Hematopoietic multipotent progenitor cell treated with erythropoietin and hydrocortisone succinate and interleukin-3 and kit ligand, for 8 days (in vitro differentiated cells): ENCODE data around the gene MIF4GD.
"Not testable (repeated sequence)": the region's sequence is repeated elsewhere in the genome, so short reads cannot be mapped to it uniquely, and the experiment has no call there.

Experiments
- DNase-seq: peaks from one replicate; pipeline ENCODE4 v3.0.0-alpha.2; 2015

MIF4GD gene

GRCh38 chr17:75288359-75288758 is 17.3 kb upstream of the MIF4GD start:
- DNase-seq: no peak

GRCh38 chr17:75287221-75287620 is 16.2 kb upstream of the MIF4GD start:
- no peak for DNase-seq

GRCh38 chr17:75285123-75285522 is 14.1 kb upstream of the MIF4GD start:
- DNase-seq: no peak

GRCh38 chr17:75280189-75280588 is 9.2 kb upstream of the MIF4GD start:
- DNase-seq: not testable (repeated sequence)

- DNase-seq: no peak
Measured at GRCh38 chr17:75277664-75278071, 6.6 kb upstream of the MIF4GD start.

- peak; percentile 56 for DNase-seq
Measured at GRCh38 chr17:75273977-75274708, 3.1 kb upstream of the MIF4GD start.

- no peak for DNase-seq
Measured at GRCh38 chr17:75272848-75273184, 1.8 kb upstream of the MIF4GD start.

GRCh38 chr17:75271955-75272847 is 1.2 kb upstream of the MIF4GD start:
- peak; percentile 36 for DNase-seq

GRCh38 chr17:75271233-75271954 is 363 bp upstream of the MIF4GD start:
- DNase-seq: peak; percentile 82

GRCh38 chr17:75270218-75270965 is 639 bp downstream of the MIF4GD start:
- DNase-seq: peak; percentile 74

GRCh38 chr17:75269844-75270217 is 1.2 kb downstream of the MIF4GD start:
- peak; percentile 14 for DNase-seq

GRCh38 chr17:75267411-75268232 is 3.4 kb downstream of the MIF4GD start:
- no peak for DNase-seq

GRCh38 chr17:75267153-75267410 is 3.9 kb downstream of the MIF4GD start:
- no peak for DNase-seq

- no peak for DNase-seq
Measured at GRCh38 chr17:75266316-75267152, 4.5 kb downstream of the MIF4GD start.

- DNase-seq: no peak
Measured at GRCh38 chr17:75265614-75266315, 5.3 kb downstream of the MIF4GD start.

- DNase-seq: no peak
Measured at GRCh38 chr17:75263055-75263454, 8.0 kb downstream of the MIF4GD start.

GRCh38 chr17:75262112-75262606 is 8.9 kb downstream of the MIF4GD start:
- DNase-seq: no peak

- DNase-seq: peak; percentile 94
Measured at GRCh38 chr17:75261336-75262111, 9.5 kb downstream of the MIF4GD start, which contains the start of the genes GGA3 and MRPS7. TSS of gene GGA3 (minus strand) at chr17:75261606. CDS start at chr17:75261587, 19 bp downstream. TSS of gene MRPS7 (plus strand) at chr17:75261879. CDS start at chr17:75261901, 22 bp downstream.

- DNase-seq: no peak
Measured at GRCh38 chr17:75260641-75261335, 10.2 kb downstream of the MIF4GD start.
